ENCODE data around the gene MOK.
"Not testable (repeated sequence)": the region's sequence is repeated elsewhere in the genome, so short reads cannot be mapped to it uniquely, and the experiment has no call there.

The MOK gene

DNA sequence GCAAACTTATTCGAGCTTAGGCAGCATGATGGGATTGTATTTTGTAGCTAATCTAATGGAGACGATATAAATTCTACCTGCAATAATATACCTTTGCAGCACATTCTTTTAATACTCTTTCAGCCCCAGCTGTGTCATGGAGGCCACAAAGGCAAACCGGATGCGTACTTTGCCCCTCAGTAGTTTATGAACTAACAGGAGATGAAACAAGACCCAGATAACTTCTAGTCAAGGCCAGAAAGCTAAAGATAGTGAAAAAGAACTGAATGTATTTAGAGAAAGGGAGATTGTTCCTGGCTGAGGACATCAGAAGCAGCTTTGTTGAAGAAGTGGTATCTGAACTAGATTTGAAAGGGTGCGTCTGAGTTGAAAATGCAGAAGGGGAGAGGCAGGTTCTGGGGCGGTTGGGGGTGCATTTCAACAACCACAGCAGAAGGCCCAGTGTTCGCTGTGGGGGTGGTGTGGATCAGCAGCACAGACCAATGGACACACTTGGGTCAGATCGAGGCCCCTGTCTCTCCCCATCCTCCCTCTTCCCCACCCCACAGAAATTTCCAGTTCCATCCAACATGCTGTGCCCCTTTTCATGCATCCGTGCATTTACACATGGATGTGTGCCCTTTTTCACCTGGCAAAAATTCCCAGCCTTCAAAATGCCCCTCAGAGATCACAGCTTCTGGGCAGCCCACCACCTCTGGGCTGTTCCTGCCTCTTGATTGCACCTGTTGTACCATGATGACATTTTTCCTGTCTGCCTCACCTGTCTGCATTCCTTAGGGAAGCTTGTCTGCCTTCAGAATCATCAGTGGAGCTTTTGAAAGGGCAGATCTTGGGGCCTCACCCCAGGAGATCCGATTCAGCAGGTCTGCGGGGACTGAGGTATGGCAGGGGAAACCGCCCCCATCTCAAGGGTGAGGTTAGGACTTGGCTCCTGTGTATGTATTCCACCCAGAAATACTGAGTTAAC, 16.8 kb upstream of the MOK start:
- no peak for DNase-seq

DNA sequence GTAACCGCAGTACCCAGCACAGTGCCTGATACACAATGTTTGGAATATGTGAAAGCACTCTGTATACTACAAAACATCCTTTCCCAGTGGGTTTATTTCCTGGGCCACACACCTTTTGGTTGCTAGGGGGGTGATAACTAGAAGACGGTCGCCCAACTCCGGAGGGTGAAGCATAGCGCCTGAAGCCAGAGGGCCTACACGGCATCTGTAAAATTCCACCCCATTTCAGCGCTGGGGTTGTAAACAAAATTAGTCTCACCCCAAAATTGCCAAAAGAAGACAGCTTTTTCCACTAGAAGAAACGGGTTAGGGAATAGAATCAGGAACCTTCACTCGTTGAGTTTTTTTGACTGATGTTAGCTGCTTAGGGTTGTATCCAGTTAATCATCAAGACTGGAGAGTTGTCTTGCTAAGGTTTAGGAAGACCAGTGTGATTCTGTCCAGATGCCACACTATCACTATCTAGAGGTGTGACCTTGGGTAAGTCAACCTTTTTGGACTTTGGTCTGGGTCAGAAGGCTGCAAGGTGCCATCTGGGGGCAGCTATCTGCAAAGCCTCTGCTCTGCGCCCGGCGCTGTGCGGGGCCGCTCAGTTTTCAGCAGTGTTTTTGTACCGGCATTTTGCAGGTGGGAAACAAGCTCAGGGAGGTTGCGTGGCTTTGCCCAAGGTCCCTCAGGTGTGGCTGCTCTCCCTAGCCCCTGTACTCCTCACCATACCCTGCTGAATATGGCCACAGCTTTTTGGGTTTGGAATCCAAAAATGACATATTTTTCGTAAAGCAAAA, 15.9 kb upstream of the MOK start:
- DNase-seq: no peak

DNA sequence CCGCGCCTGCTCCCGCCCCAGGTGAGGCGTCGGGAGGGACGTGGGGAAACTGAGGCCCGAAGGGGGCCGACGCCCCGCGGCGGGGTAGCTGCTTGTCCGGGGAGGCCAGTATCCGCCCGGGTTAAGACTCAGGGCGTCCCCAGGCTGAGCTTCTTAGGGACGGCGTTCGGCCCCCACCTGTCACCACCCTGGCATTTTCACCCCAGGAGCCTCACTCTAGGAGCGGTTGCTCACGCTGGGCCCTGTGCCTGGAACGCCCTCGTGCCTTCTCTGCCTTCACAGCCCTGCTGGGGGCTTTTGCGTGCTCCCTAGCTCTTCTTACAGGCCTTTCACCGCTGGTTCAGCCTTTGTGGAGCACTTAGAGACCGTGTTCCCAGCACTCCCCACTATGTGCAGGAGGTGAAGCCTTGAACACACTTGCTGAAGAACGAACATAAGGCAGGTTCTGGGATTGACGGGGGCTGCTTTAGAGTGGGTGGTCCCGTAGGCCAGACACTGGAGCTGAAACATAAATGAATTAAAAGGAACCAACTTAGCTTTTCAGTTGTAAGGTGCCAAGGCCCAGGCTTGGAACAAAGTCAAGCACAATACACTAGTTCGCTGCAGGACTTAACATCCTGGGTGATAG, 15.2 kb upstream of the MOK start:
- peak; percentile 42 for DNase-seq

DNA sequence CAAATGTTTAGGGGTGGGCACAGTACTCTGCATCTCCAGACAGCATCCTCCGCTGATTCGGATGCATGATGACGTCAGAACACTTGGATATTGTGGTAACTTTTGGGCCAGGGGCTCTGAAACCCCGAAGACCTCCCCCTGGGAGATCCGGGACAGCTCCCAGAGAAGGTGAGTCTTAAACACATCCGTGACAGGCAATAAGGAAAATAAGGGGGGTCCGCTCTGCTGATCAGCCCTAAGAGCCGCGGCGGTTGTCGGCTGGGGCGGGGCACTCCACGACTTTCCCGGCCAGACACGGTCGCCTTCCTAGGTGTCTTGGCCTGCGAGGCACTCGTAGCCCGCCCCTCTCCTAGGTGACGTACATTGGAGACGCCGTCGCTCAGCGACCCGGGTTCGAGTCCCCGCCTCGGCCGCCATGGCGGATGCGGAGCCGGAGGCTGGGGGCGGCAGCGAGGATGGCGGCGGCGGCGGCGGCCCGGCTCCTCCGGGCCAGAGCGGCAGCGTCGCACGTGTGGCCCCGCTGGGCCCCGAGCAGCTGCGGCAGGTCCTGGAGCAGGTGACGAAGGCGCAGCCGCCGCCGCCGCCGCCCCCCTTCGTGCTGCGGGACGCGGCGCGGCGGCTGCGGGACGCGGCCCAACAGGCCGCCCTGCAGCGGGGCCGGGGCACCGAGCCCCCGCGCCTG, 14.5 kb upstream of the MOK start, which contains the start of gene ZNF839:
Gene ZNF839 (plus strand): TSS at position 396 of the 682 bp plus-strand sequence. CDS start 20 bp downstream, at position 416.
- DNase-seq: peak; percentile 93

DNA sequence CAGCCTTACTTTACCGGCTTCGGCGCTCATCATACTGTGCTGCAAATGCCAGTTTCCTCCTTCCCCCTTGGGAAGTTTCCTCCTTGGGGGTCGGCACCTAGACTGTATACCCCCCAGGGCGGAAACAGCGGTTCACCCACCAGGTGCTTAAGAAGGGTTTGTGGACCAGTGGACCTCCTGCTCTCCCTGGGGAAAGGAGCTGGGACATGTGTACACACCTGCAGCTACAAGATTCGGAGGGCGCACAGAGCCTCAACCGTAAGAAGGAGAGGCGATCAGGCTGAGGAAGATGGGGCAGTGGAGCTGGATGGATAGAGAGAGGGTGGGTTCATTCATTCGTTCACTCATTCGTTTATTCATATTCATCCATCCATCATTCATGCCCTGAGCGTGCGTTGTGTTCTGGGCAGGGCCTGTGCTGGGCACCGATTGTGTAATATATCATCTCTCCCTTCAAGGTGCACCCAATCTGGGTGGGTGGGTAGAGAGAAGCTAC, 13.9 kb upstream of the MOK start:
- no peak for DNase-seq

DNA sequence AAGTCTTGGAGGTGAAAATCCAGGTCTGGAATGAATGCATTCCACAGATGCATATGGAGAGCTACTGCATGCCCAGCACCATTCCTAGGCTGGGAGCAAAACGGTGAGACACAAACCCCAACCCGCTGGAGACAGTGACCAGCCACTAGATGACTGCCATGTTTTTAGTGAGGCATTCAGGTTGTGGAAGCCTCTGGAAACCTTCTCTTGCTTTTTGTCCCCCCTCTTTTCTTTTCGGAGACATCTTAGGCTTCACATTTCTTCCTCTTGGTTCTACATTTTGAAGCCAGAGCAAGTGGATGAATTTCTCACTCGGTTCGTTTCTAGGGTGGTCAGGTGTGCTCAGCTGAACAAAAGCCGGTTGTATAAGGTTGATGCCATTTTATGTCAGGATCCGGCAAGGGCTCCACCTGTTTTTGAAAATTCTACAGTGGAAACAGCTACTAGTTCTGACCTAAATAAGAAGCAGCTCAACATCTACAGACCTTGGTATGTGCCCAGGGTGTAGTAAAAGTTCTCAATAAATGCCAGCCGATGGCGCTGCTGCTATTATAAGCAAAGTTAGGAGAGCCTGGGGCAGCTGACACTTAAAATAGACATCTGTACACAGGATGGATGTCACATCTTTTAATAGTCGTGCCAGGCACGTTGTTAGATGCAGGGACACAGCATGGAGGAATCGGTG, 12.7 kb upstream of the MOK start:
- DNase-seq: no peak

DNA sequence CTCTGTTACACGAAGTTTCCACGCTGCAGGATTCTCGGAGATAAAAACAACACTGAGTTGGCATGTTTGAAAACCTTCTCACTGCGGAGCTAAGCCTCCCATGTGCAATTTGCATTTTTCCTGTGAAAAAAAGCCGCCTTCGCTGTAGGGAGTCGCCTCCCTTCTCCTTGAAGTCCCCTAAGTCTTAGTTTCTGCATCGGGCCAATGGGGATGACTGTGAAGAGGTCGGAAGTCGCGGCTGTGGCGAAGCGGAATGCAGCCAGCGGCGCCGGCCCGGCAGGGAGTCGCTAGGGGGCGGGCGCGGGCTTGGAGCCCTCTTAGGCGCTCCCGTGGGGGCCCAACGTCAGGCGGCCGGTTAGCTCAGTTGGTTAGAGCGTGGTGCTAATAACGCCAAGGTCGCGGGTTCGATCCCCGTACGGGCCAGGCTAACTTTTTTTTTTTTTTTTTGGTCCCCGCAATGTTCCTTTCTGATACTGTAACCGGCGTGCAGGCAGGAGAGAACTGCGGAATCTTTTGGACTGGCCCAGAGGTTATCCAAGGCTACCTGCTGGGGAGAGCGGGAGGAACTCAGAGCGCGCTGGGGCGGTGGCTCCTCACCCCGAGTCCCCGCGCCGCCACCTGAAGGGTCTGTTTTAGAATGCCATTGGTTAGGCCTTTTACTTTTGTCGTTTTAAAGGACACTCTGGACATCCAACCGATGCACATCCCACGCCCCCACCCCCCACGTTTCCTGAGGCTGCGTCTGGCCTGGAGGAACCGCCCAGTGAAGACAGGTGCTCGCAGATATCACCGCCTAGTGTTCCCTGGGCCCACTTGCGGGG, 12.0 kb upstream of the MOK start:
- DNase-seq: peak; percentile 96

DNA sequence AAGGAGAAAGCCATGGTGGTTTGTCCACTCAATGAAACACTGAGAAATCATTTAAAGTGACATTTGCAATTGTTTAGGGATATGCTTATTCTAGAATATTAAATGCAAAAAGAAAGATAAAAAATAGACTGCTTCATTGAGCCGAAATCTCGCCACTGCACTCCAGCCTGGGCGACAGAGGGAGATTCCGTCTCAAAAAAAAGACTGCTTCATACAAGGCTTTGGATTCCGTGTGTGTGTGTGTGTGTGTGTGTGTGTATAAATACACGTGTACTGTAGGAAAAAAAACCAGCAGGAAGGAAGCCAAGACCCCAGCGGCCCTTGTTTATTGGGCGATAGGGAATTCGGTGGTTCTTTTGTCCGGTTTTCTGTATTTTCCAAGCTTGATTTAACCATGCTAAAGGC, 11.4 kb upstream of the MOK start:
- DNase-seq: no peak

DNA sequence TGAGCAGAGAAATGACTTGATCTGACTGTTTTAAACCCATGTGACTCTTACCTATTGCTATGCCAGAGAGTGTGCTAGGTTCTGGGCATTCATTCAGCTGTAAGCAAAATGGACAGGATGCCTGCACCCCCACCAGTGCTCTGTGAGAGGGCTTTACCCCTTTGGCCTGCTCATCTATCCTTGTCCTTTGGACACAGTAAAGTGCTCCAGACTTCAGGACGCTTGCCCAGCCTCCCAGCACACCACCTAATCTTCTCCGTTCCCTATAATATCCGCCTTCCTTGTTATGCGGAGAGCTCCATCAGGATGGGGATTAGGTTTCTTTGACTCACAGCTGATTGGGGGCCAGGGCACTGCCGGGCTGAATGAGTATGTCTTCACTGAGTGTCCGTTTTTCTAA, 10.2 kb upstream of the MOK start:
- DNase-seq: no peak

DNA sequence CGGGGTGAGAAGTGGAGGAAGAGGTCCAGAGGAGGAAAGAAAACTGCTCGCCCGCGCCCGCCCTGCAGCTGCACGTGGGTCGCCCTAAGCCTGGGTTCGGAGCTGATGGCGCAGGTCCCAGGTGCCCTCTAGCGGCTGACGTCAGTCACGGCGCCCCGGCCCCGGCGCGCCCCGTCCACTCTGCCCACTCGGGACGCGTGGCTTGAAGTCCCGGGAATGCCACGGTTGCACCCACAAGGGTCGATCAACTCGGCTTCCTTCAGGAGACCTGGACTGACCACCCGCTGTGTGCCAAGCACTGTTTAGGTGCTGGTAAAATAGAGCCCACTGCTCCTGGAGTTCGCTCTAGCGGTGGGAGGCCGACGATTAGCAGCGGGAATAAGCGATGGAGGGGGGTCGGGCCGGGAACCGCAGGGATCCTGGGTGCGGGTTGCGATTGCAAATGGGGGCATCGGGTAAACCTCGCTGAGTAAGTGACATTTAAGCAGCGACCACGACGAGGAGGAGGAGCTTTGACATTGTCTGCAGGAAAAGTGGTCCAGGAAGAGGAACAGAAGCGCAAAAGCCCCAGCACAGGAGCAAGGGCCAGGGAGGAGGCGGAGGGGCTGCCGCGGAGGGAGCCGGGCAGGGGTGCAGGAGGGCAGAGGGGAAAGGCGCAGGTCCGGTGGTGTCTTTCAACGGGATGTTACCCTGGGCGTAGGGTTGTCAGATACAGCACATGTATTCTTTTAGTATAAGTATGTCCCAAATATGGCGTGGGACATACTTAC, 9.5 kb upstream of the MOK start:
- DNase-seq: peak; percentile 77

DNA sequence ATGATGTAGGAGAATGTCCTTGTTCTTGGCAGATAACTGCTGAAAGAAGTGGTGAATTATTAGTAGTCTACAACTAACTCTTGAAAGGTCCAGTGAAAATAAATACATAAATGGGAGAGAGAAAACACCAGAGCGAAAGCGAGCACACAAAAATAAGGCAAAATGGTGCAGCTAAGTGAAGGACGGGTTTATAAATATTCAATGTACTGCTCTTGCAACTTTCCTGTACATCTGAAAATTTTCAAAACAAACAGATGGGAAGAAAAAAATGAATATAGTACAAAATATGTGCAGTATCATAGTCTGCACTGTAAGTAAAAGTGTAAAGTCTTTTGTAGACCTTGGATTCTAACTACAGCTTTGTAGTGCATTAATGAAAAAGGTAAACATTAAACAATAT, 1.3 kb downstream of the MOK start:
- DNase-seq: no peak

DNA sequence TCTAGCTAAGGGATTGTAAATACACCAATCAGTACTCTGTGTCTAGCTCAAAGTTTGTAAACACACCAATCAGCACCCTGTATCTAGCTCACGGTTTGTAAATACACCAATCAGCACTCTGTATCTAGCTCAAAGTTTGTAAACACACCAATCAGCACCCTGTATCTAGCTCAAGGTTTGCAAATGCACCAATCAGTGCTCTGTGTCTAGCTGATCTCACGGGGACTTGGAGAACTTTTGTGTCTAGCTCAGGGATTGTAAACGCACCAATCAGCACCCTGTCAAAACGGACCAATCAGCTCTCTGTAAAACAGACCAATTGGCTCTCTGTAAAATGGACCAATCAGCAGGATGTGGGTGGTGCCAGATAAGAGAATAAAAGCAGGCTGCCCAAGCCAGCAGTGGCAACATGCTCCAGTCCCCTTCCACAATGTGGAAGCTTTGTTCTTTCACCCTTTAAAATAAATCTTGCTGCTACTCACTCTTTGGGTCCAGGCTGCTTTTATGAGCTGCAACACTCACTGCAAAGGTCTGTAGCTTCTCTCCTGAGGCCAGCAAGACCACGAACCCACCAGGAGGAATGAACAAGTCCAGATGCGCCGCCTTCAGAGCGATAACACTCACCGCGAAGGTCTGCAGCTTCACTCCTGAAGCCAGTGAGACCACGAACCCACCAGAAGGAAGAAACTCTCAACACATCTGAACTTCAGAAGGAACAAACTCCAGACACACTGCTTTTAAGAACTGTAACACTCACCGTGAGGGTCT, 6.5 kb downstream of the MOK start:
- DNase-seq: not testable (repeated sequence)

DNA sequence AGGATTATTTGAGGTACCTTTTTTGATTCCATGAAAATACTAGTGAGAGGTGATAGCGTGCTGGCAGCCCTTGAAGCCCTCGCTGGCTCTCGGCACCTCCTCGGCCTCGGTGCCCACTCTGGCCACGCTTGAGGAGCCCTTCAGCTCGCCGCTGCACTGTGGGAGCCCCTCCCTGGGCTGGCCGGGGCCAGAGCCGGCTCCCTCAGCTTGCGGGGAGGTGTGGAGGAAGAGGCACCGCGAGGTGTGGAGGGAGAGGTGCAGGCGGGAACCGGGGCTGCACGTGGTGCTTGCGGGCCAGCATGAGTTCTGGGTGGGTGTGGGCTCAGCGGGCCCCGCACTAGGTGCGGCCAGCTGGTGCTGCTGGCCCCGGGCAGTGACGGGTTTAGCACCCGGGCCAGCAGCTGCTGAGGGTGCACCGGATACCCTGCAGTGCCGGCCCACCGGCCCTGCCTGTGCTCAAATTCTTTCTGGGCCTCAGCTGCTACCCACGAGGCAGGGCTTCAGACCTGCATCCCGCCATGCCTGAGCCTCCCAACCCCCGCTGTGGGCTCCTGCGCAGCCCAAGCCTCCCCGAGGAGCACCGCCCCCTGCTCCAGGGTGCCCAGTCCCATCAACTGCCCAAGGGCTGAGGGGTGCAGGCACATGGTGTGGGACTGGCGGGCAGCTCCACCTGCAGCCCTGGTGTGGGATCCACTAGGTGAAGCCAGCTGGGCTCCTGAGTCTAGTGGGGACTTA, 7.4 kb downstream of the MOK start:
- no peak for DNase-seq

DNA sequence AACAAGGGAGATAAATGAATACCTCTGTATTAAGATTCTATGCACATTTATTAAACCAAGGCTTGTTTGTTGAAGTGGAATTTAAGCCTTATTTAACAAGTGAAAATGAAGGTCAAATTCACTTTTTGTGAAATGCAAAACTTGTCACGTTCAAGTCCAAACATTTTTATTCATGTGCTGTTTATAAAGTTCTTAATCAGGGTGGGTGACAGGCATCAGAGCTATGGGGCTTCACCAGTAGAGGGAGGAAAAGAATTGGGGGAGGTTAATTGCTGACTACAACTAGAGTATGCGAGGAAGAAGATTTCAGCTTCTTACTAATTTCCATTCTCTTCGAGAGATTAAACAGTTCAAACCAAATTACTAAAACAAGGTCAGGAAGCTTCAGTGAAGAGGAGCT, 9.7 kb downstream of the MOK start:
- no peak for DNase-seq

DNA sequence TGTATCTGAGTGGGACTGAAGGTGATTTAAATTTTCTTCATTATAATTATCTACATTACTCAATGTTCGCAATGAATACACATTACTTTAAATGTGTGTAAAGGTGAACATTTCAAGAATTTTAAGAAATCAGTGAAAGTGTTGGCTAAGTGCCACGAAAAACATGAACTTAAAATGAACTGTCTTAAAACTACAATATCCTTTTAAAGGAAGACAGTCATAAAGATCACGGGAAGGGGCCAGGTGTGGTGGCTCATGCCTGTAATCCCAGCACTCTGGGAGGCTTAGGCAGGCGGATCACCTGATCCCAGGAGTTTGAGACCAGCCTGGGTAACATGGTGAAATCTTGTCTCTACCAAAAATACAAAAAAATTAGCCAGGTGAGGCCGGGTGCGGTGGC, 11.2 kb downstream of the MOK start:
- DNase-seq: no peak

DNA sequence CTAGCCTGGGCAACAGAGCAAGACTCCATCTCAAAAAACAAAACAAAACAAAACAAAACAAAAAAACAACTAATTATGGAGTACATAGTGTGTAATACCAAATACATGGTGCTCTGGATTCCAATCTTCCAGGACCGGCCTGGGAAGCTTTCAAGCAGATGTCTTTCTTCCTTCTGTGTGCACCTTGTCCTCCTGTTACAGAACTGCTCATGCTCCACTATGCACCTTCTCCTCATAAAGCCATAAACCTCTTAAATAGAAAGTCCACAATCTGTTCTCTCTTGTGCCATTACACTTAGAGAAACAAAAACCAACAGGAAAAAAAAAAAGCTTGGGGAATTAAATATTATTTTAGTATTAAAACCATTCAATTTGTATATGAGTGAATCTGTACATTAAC, 12.5 kb downstream of the MOK start:
- no peak for DNase-seq

DNA sequence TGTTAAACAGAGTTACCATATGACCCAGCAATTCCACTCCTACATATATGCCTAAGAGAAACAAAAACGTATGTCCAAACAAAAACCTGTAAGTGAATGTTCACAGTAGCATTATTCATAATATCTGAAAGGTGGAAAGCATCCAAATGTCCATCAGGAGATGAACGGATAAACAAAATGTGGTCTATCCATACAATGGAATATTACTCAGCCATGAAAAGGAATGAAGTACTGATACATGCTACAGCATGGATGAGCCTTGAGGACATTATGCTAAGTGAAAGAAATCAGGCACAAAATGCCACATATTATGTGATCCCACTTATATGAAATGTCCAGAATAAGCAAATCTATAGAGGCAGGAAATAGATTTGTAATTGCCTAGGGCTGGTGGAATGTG, 16.8 kb downstream of the MOK start:
- DNase-seq: no peak

DNA sequence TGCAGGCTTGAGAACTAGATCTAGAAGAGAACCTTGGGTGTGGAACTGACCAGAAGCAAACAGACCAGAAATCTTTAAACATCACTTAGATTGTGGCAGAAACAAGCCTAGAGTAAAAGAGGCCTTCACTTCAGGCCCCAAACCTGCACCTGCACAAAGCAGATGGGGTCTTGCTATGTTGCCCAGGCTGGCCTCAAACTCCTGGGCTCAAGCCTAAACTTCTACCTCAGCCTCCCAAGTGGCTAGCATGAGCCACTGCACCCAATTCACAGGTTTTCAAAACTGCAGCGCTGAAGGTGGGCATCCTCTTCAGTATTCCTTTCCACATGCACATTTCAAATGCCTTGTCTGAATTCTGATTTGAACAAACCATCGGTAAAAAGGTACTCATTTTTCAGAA, 19.9 kb downstream of the MOK start:
- DNase-seq: no peak

DNA sequence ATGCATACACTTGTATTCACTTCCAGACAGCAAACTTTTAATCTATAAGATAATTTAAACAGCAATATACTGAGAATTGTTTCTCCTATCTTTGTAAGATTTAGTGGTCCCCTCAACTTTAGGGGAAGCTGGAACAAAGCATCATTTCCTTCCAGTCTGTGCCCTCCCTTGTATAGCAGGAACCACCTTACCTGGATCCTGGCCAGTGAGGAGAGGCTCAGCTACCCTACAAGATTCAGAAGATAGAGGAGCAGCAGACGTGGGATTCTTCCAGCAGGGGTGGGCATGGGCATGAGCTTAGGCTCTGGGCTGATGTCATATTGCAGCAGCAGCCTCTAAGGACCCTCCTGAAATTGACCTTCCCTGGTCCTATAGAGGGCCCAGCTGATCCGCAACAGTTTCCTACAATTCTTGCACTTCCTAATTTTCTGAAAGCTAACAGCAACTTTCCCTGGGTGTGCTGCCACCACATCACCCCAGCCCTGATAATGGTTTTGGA, 21.3 kb downstream of the MOK start:
- no peak for DNase-seq
